CD1c-positive myeloid dendritic cell (primary cell): Measurements from ENCODE around the gene SERINC3.
"Not testable (repeated sequence)": the region's sequence is repeated elsewhere in the genome, so short reads cannot be mapped to it uniquely, and the experiment has no call there.

Source experiments
- DNase-seq: peaks from one replicate; pipeline ENCODE4 v3.0.0-alpha.2; 2016; ENCODE audit errors: extremely low spot score

SERINC3 gene

GRCh38 chr20:44521484-44522481, at the start of gene SERINC3:
Gene SERINC3, minus strand, starts transcription at chr20:44522070. Its CDS starts 119 bp downstream, at chr20:44521951.
- peak; percentile 99 for DNase-seq

GRCh38 chr20:44571362-44571988, 49.6 kb upstream of the SERINC3 start:
- DNase-seq = no peak

GRCh38 chr20:44570367-44570766, 48.5 kb upstream of the SERINC3 start:
- DNase-seq = no peak

GRCh38 chr20:44566811-44567210, 44.9 kb upstream of the SERINC3 start:
- DNase-seq = no peak

- no peak for DNase-seq
These were observed 44.1 kb upstream of the SERINC3 start for GRCh38 chr20:44566018-44566417.

- DNase-seq = no peak
These were observed 40.0 kb upstream of the SERINC3 start for GRCh38 chr20:44561876-44562275.

GRCh38 chr20:44560818-44561217, 38.9 kb upstream of the SERINC3 start:
- not testable (repeated sequence) for DNase-seq

GRCh38 chr20:44560229-44560628, 38.4 kb upstream of the SERINC3 start:
- DNase-seq = no peak

GRCh38 chr20:44559302-44559701, 37.4 kb upstream of the SERINC3 start:
- DNase-seq = no peak

- DNase-seq = no peak
These were observed 31.4 kb upstream of the SERINC3 start for GRCh38 chr20:44552950-44553908.

- no peak for DNase-seq
These were observed 30.7 kb upstream of the SERINC3 start for GRCh38 chr20:44552568-44552949.

- no peak for DNase-seq
These were observed 30.2 kb upstream of the SERINC3 start for GRCh38 chr20:44552050-44552449.

- no peak for DNase-seq
These were observed 27.3 kb upstream of the SERINC3 start for GRCh38 chr20:44549123-44549522.

GRCh38 chr20:44547419-44547818, 25.5 kb upstream of the SERINC3 start:
- no peak for DNase-seq

- DNase-seq = no peak
These were observed 22.4 kb upstream of the SERINC3 start for GRCh38 chr20:44544263-44544662.

- DNase-seq = no peak
These were observed 21.5 kb upstream of the SERINC3 start for GRCh38 chr20:44543358-44543757.

GRCh38 chr20:44542890-44543289, 21.0 kb upstream of the SERINC3 start:
- peak; percentile 22 for DNase-seq

GRCh38 chr20:44541992-44542391, 20.1 kb upstream of the SERINC3 start:
- no peak for DNase-seq

GRCh38 chr20:44540834-44541233, 19.0 kb upstream of the SERINC3 start:
- peak; percentile 61 for DNase-seq

- DNase-seq = no peak
These were observed 16.1 kb upstream of the SERINC3 start for GRCh38 chr20:44537993-44538392.

- peak; percentile 25 for DNase-seq
These were observed 14.3 kb upstream of the SERINC3 start for GRCh38 chr20:44536175-44536574.

- no peak for DNase-seq
These were observed 12.1 kb upstream of the SERINC3 start for GRCh38 chr20:44533928-44534327.
